GM12874 (cell line): Measurements from ENCODE around the gene MPO.

ENCODE experiments used
- CTCF ChIP-seq: IDR thresholded peaks from 2 replicates; pipeline ENCODE4 v1.5.1; 2011; ENCODE audit warnings: low read depth, mild to moderate bottlenecking, control low read depth, low read length, moderate library complexity; ENCODE audit not compliant: insufficient read depth

The MPO gene

GRCh38 chr17:58312829-58313228 lies 32.1 kb upstream of the MPO start:
- no peak for TF ChIP-seq CTCF

DNA sequence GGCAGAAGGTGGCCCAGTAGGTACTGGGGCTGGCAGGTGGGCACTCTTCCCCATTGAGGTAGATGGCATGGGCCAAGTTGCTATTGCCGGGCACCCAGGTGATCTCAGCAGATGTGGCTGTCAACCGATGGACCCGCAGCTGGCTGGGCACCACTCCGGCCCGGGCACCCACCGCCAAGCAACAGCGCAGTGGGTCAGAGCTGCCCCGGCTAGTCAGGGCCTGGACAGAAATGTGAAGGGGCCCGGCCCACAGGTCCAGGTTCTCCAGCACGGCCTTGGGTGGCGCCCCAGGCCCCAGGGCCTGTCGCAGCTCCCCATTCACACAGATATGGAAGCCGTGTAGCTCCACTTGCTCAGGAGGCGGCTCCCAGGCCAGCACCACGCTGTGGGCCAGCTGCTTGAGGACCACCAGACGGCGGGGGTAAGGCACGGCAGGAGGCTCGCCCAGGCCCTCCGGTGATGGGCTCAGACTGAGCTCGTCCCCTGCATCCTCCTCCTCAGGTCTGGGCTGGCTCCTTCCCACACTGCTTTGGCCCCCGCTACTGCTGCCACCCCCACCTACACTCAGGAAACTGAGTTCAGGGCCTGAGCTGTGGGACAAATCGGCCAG lies 31.4 kb upstream of the MPO start:
- no peak for TF ChIP-seq CTCF

DNA sequence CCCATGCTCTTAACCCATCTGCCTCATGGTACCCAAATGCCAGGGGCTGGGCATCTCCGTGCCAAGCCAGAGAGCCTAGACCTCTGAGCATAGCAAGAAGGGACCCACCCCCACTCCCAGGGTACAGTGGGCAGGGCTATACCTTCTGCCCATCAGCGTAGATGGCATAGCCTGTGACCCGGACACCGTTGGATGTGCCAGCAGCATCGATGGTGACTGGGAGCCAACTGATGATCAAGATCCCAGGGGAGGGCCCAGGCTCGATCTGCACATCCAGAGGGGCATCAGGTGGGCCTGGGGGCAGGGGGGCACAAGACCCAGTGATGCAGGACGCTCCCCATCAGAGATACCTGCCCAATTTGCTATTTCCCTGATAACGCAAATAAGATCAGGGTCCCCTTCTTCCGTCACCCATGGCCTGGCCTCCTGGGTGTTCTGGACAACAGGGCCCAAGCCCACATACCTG lies 30.7 kb upstream of the MPO start:
- TF ChIP-seq CTCF = no peak

DNA sequence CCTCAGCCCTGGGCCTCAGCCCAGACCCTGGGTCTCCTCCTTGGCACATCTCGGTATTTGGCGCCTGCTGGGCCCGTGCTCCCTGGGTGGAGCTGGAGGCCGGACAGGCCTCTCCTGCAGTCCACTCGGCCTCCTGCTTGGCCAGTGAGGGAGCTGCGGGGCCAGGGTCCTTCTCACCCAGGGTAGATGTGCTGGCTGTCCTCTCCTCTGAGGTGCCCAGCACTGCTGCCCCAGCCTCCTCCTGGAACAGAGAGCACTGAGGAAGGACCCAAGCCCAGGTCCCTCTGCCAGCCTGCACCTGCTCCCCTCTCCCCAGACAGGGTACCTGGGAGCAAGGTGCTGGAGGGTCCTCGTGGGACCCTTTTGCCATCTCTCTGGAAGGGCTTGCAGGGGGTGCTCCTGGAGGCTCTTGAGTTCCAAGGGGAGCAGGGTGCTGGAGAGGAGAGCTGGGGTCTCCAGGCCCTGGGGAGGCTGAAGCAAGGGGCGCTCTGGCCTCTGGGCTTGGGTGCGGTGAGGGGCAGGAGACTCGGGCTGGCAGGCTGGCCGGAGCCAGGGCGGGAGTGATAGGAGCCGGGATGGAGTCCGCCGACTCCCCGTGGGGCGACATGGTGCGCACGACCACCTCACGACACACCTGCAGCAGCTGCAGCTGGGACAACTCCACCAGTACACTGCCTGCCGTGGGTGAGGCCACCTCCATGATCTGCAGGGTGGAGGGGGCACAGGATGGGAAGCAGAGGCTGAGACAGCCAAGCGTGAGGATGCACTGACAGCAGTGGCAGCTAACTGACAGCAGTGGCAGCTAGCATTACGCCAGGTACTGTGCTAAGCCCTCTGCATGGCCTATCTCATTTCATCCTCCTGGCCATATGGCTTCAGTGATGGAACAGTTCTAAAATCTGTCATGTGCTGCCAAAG lies 30.0 kb upstream of the MPO start:
- TF ChIP-seq CTCF = no peak

DNA sequence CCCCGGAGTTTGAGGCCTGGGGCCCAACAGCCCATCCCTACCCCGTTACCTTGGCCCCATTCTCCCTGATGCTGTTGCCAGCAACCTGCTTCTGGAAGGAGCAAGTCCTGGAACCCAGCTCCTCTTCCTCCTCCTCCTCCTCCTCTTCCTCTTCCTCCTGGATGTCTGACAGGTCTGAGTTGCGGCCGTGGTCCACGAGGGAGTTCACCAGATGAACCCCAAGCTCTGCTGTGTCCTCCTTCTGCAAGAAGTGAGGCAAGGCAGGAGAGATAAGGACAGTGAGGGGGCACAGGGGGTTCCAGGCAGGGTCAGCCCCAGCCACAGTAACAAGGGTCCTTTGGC lies 29.2 kb upstream of the MPO start:
- TF ChIP-seq CTCF = no peak

GRCh38 chr17:58308985-58309917 lies 28.5 kb upstream of the MPO start:
- no peak for TF ChIP-seq CTCF
